Measurements from ENCODE around the gene AAMDC.

DNA sequence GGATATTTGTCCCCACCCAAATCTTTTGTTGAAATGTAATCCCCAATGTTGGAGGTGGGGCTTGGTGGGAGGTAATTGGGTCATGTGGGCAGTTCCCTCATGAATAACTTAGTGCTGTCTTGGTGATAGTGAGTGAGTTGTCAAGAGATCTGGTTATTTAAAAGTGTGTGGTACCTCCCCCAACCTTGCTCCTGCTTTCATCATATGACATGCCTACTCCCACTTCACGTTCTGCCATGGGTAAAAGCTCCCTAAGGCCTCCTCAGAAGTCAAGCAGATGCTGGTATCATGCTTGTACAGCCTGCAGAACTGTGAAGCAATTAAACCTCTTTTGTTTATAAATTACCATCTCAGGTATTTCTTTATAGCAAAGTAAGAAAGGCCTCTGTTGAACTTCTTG lies 30.6 kb downstream of the AAMDC start:
- TF ChIP-seq, protein P1, sequence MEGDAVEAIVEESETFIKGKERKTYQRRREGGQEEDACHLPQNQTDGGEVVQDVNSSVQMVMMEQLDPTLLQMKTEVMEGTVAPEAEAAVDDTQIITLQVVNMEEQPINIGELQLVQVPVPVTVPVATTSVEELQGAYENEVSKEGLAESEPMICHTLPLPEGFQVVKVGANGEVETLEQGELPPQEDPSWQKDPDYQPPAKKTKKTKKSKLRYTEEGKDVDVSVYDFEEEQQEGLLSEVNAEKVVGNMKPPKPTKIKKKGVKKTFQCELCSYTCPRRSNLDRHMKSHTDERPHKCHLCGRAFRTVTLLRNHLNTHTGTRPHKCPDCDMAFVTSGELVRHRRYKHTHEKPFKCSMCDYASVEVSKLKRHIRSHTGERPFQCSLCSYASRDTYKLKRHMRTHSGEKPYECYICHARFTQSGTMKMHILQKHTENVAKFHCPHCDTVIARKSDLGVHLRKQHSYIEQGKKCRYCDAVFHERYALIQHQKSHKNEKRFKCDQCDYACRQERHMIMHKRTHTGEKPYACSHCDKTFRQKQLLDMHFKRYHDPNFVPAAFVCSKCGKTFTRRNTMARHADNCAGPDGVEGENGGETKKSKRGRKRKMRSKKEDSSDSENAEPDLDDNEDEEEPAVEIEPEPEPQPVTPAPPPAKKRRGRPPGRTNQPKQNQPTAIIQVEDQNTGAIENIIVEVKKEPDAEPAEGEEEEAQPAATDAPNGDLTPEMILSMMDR (IDR thresholded peaks at IDR 0.05 in 2 of 3, conservative IDR thresholded peaks at IDR 0.05 in 1 of 3; ENCODE audit: control insufficient read depth in 2 of 3, extremely low read depth in 1 of 3, insufficient read depth in 1 of 3, low read depth in 3 of 3, low read length in 3 of 3), result no peak
- TF ChIP-seq EP300 (IDR thresholded peaks at IDR 0.05; ENCODE audit: borderline replicate concordance in 1 of 2, control insufficient read depth in 1 of 2, low read depth in 2 of 2, low read length in 2 of 2) (no peak), ZBTB33 (IDR thresholded peaks at IDR 0.05) (no peak), SIN3A (IDR thresholded peaks at IDR 0.05; ENCODE audit: low read depth, low read length) (no peak), CREB1 (IDR thresholded peaks at IDR 0.05; ENCODE audit: low read depth) (no peak)
